HEK293 (cell line): ENCODE results near the gene CHAC1.

Source experiments
- TCF7L2 ChIP-seq: IDR thresholded peaks from 2 replicates; pipeline ENCODE4 v1.6.1; 2011; ENCODE audit warnings: low read depth, mild to moderate bottlenecking, inconsistent platforms, low read length, moderate library complexity, borderline replicate concordance
- ZNF777 ChIP-seq: fragments of 450-650 bp; formaldehyde crosslinking; IDR thresholded peaks from 2 replicates; pipeline ENCODE4 v1.5.1; 2017; ENCODE audit warnings: missing biosample characterization, missing genetic modification characterization, borderline replicate concordance

- no peak for TF ChIP-seq TCF7L2
- TF ChIP-seq ZNF777 (tag by site-specific recombination) = no peak
These were observed 21.8 kb upstream of the CHAC1 start for GRCh38 chr15:40931300-40932142.
